ENCODE data around the gene RNF217. TPM values are rescaled to one million over a fixed set of nuclear protein-coding genes. Genes with fewer than 3 reads are reported as not detected.

The RNF217 gene
- total and polyA plus RNA-seq, 2 of the 8 experiments (the other 6 are each of a cell fraction or from before 2014, with no cell fraction given), result 2.0 to 8.9 TPM

DNA sequence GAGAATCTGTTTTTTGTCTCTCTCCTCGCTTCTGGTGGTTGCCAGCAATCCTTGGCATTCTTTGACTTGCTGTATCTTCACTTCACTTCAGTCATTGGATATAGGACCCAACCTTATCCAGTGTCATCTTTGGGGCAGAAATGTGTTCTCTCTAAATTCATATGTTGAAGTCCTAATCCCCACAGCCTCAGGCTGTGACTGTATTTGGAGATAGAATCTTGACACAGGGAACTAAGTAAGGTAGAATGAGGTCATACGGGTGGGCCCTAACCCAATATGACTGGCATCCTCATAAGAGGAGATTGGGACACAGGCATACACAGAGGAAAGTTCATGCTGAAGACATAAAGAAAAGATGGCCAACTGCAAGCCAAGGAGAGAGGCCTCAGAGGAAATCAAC is 139.4 kb downstream of the RNF217 start:
- H4K8ac ChIP-seq (ENCODE audit: extremely low read depth, insufficient read depth, low read length), result no peak overlapping the region
- H2BK5ac ChIP-seq (ENCODE audit: low read depth, low read length), result no peak overlapping the region
- H3K4me3 ChIP-seq (ENCODE audit: extremely low read depth in 1 of 4, insufficient read depth in 2 of 4, low read depth in 3 of 4, low read length in 4 of 4), result no peak overlapping the region
- WGBS, 2 experiments (ENCODE audit: extremely low coverage in 1 of 2, insufficient coverage in 1 of 2, insufficient read length in 1 of 2, insufficient replicate concordance in 2 of 2, low coverage in 1 of 2, low lambda C conversion rate in 2 of 2, missing lambda C conversion rate in 1 of 2), result 94% methylated on average over 2 of the region's 2 CpGs; no CpG with 5 or more reads in 1 of the 2 experiments
- H4K20me1 ChIP-seq (replicated peaks in 1 of 2; ENCODE audit: control insufficient read depth in 1 of 2, insufficient read depth in 2 of 2, low read length in 2 of 2), result no peaks in the 10 kb centered on the region
- H2BK12ac ChIP-seq (ENCODE audit: low read depth, low read length), result no peak overlapping the region
- no peak overlapping the region for H2AK5ac ChIP-seq (ENCODE audit: low read depth, low read length)
- no peak overlapping the region for H2BK15ac ChIP-seq (ENCODE audit: low read length)
- CTCF ChIA-PET (ENCODE audit: partially characterized antibody), result no interaction called here
- no peak overlapping the region for H3K23ac ChIP-seq (ENCODE audit: insufficient read length)
- no peak overlapping the region for H4K91ac ChIP-seq (replicated peaks; ENCODE audit: insufficient read length, low read length)
- H2AFZ ChIP-seq (ENCODE audit: low read length), result no peak overlapping the region
- no peak for DNase-seq (ENCODE audit: low read depth in 1 of 2, low spot score in 2 of 2)
- no peak overlapping the region for H2BK120ac ChIP-seq (replicated peaks; ENCODE audit: low read depth, low read length)
- FAIRE-seq, result no peak
- no peak overlapping the region for H3K56ac ChIP-seq (replicated peaks; ENCODE audit: insufficient read length, low read depth, low read length)
- POLR2A ChIA-PET (ENCODE audit: partially characterized antibody), result no interaction called here
- H3K79me1 ChIP-seq (ENCODE audit: low read depth, low read length), result no peaks in the 10 kb centered on the region
- no peak overlapping the region for H2BK20ac ChIP-seq (ENCODE audit: low read length)
- no peaks in the 10 kb centered on the region; a peak in 1 of 7 replicates for H3K27me3 ChIP-seq (replicated peaks in 1 of 4; ENCODE audit: control insufficient read depth in 3 of 4, extremely low read depth in 1 of 4, insufficient read depth in 3 of 4, low read length in 3 of 4)
- no peak overlapping the region for H3K18ac ChIP-seq (ENCODE audit: extremely low read depth, low read length)
- no peak overlapping the region for H3K14ac ChIP-seq (ENCODE audit: insufficient read length)
- H3K4ac ChIP-seq (replicated peaks; ENCODE audit: insufficient read length, low read depth, low read length), result no peak overlapping the region
- H4K5ac ChIP-seq (ENCODE audit: insufficient read length, low read depth, low read length), result no peak overlapping the region
- H3K9me3 ChIP-seq (ENCODE audit: insufficient read depth in 2 of 2, low read depth in 1 of 2, low read length in 1 of 2), result no peaks in the 10 kb centered on the region
- H3K4me1 ChIP-seq (replicated peaks in 1 of 4; ENCODE audit: control insufficient read depth in 3 of 4, insufficient read depth in 4 of 4, low read length in 3 of 4), result peaks cover 0 to 16% (median 8%) of the 10 kb centered on the region in 4 experiments; a peak in 4 of 7 replicates
- H3K23me2 ChIP-seq (ENCODE audit: low read depth, low read length), result peaks cover 4% of the 10 kb centered on the region; the same call in 1 of the 2 replicates
- H3K79me2 ChIP-seq (ENCODE audit: control insufficient read depth in 1 of 2, insufficient read depth in 2 of 2, low read length in 2 of 2), result no peaks in the 10 kb centered on the region
- H3K4me2 ChIP-seq (ENCODE audit: insufficient read depth in 1 of 2, low read depth in 2 of 2, low read length in 2 of 2), result no peak overlapping the region
- H3K9ac ChIP-seq (replicated peaks in 1 of 4; ENCODE audit: extremely low read depth in 1 of 4, low read depth in 3 of 4, low read length in 3 of 4), result no peak overlapping the region
- H3K36me3 ChIP-seq (ENCODE audit: control insufficient read depth in 2 of 4, insufficient read depth in 4 of 4, low read length in 3 of 4), result no peaks in the 10 kb centered on the region
- H3K27ac ChIP-seq (ENCODE audit: low read depth, low read length), result no peak overlapping the region
- TF ChIP-seq NANOG (IDR thresholded peaks at IDR 0.05; ENCODE audit: insufficient read depth, low read depth, low read length, poor library complexity, severe bottlenecking) (no peak), KDM1A (IDR thresholded peaks at IDR 0.05; ENCODE audit: borderline replicate concordance, low read length) (no peak), JUN (IDR thresholded peaks at IDR 0.05; ENCODE audit: low read depth, low read length) (no peak), TEAD4 (IDR thresholded peaks at IDR 0.05; ENCODE audit: low read depth, low read length) (no peak), BRCA1 (IDR thresholded peaks at IDR 0.05; ENCODE audit: low read depth, low read length) (no peak), TAF1 (IDR thresholded peaks at IDR 0.05; ENCODE audit: low read depth, low read length) (no peak), SAP30 (IDR thresholded peaks at IDR 0.05; ENCODE audit: insufficient read depth, insufficient replicate concordance, low read length) (no peak), SRF (IDR thresholded peaks at IDR 0.05; ENCODE audit: low read depth, low read length) (no peak), POLR2A (IDR thresholded peaks at IDR 0.05; ENCODE audit: control extremely low read depth in 1 of 2, low read depth in 2 of 2, low read length in 2 of 2) (no peak)
- TF ChIP-seq, protein P1, sequence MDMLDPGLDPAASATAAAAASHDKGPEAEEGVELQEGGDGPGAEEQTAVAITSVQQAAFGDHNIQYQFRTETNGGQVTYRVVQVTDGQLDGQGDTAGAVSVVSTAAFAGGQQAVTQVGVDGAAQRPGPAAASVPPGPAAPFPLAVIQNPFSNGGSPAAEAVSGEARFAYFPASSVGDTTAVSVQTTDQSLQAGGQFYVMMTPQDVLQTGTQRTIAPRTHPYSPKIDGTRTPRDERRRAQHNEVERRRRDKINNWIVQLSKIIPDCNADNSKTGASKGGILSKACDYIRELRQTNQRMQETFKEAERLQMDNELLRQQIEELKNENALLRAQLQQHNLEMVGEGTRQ (IDR thresholded peaks at IDR 0.05; ENCODE audit: low read length), result no peak
- TF ChIP-seq, protein P2, sequence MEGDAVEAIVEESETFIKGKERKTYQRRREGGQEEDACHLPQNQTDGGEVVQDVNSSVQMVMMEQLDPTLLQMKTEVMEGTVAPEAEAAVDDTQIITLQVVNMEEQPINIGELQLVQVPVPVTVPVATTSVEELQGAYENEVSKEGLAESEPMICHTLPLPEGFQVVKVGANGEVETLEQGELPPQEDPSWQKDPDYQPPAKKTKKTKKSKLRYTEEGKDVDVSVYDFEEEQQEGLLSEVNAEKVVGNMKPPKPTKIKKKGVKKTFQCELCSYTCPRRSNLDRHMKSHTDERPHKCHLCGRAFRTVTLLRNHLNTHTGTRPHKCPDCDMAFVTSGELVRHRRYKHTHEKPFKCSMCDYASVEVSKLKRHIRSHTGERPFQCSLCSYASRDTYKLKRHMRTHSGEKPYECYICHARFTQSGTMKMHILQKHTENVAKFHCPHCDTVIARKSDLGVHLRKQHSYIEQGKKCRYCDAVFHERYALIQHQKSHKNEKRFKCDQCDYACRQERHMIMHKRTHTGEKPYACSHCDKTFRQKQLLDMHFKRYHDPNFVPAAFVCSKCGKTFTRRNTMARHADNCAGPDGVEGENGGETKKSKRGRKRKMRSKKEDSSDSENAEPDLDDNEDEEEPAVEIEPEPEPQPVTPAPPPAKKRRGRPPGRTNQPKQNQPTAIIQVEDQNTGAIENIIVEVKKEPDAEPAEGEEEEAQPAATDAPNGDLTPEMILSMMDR (IDR thresholded peaks at IDR 0.05; ENCODE audit: control extremely low read depth in 1 of 3, insufficient read depth in 1 of 3, low read depth in 1 of 3, low read length in 3 of 3), result no peak

All from H1 (cell line).